ENCODE data around the gene RNPEP.
"Not testable (repeated sequence)": the region's sequence is repeated elsewhere in the genome, so short reads cannot be mapped to it uniquely, and the experiment has no call there.

Gene RNPEP

DNA sequence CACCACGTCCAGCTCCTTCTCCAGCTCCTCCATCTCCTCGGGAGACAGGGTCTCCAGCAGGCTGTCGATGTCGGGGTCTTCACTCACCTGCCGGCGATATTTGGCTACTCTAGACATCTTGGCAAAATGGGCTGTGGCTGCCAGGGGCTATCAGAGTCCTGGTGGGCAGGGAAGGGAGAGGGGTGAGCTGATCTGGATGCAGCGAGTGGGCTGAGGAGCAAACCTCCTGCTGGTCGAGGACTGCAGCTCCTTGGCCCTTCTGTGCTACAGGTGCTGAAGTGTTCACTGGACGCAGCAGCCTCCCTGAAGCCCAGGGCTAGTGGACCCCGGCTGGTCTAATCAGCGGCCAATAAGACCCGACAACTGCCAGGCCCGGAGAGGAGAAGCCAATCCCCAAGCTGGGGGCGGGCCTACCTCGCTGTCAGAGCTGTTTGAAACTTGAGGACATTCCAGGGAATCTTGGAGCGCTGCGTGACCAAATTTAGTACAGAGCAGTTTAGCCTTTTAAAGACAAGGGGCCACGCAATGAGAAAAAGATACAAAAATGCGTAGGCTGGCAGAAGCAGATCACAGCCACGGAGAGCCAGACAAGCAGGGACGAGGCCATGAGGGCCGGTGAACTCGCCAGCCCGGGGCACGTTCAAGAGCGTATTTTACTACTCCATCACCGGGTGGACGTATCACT, 36.1 kb upstream of the RNPEP start, which contains the start of gene LMOD1:
Gene LMOD1 (minus strand): TSS at position 325 of the 685 bp plus-strand sequence. CDS start 208 bp downstream, at position 117.
- no peaks in the 10 kb centered on the region for H3K36me3 ChIP-seq (replicated peaks)

DNA sequence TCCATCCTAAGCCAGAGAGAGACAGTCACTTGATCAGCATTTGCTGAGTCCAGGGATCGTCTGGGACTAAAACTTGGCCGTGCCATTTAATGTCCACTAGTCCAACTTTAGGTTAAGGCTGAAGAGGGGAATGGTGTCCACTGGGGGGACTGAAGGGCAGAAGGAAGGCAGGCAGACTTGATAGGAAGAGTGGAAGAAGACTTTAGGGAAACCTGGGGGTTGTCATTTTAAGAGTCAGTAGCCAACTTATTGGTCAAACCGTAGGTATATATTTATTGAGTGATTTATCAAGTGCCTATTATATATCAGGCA, 34.8 kb upstream of the RNPEP start:
- no peaks in the 10 kb centered on the region for H3K27me3 ChIP-seq (ENCODE audit: low read depth)
- no peak overlapping the region for H3K4me3 ChIP-seq
- no peaks in the 10 kb centered on the region for H3K36me3 ChIP-seq (replicated peaks)
- H3K9me3 ChIP-seq: no peaks in the 10 kb centered on the region
- in situ Hi-C loops (cut with MboI; ENCODE audit: low sequenced_read_pairs): no loop called here
- H3K4me1 ChIP-seq: peaks cover 10% of the 10 kb centered on the region
- no peak for DNase-seq (ENCODE audit: low spot score in 2 of 2)

More for the DNA sequence above, 36.1 kb upstream of the RNPEP start, which contains the start of gene LMOD1:
- Histone ChIP-seq H3K9me3 (no peaks in the 10 kb centered on the region), H3K27me3 (ENCODE audit: low read depth) (no peaks in the 10 kb centered on the region), H3K4me3 (peak within 1 kb of the TSS; percentile 28), H3K4me1 (peaks cover 20% of the 10 kb centered on the region)
- DNase-seq (ENCODE audit: low spot score in 2 of 2): peak; percentile 83 to 91
- in situ Hi-C loops (cut with MboI; ENCODE audit: low sequenced_read_pairs): no loop called here

DNA sequence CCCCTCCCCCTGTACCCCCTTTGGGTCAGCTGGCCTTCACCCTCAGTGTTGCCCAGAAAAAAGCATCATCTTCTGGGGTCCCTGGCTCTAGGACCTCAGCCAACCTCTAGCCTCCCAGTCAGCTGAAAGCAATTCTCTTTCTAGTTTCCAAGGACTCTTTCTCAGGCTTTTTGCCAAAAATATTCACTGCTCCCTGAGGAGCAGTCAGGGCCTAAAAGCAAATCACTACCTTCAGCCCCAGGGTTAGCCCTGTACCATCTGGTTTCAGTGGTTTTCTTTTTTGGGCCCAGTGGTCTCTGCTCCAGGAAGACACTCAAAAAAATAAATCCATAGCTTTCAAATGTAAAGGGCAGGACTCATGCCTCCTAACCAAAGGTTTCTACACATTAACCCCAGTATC, 33.0 kb upstream of the RNPEP start:
- H3K27me3 ChIP-seq (ENCODE audit: low read depth): no peaks in the 10 kb centered on the region
- H3K4me3 ChIP-seq: no peak overlapping the region
- peaks cover 10% of the 10 kb centered on the region for H3K4me1 ChIP-seq
- in situ Hi-C loops (cut with MboI; ENCODE audit: low sequenced_read_pairs): no loop called here
- no peaks in the 10 kb centered on the region for H3K9me3 ChIP-seq
- H3K36me3 ChIP-seq (replicated peaks): no peaks in the 10 kb centered on the region
- DNase-seq (ENCODE audit: low spot score in 2 of 2): no peak

DNA sequence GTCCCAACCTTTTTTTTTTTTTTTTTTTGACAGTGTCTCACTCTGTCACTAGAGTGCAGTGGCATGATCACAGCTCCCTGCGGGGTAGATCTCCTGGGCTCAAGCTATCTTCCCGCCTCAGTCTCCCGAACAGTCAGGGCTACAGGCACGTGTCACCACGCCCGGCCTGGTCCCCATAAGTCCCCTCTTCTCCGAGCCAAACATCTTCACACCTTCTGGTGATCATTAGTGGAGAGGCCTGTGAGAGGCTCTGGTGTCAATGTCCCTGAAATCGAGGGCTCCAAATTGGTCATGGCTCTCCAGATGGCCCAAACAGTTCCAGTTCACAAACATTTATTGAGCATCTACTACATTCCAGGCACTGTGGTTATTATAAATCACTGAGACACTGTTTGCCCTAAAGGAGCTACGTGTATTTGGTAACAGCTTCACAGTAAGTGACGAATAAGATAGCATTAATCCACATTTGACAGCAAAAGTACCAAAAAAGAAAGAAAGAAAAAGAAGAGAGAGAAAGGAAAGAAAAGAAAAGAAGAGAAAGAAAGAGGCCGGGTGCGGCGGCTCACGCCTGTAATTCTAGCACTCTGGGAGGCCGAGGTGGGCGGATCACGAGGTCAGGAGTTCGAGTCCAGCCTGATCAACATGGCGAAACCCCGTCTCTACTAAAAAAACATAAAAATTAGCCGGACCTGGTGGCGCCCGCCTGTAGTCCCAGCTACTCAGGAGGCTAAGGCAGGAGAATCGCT, 28.0 kb upstream of the RNPEP start:
- Histone ChIP-seq H3K4me3 (peak overlapping the region; percentile 83), H3K36me3 (replicated peaks) (peaks cover 28% of the 10 kb centered on the region), H3K9me3 (no peaks in the 10 kb centered on the region; the same call in 1 of the 2 replicates), H3K4me1 (peaks cover 8% of the 10 kb centered on the region), H3K27me3 (ENCODE audit: low read depth) (no peaks in the 10 kb centered on the region)
- DNase-seq (ENCODE audit: low spot score in 2 of 2): no peak
- in situ Hi-C loops (cut with MboI; ENCODE audit: low sequenced_read_pairs): no loop called here

DNA sequence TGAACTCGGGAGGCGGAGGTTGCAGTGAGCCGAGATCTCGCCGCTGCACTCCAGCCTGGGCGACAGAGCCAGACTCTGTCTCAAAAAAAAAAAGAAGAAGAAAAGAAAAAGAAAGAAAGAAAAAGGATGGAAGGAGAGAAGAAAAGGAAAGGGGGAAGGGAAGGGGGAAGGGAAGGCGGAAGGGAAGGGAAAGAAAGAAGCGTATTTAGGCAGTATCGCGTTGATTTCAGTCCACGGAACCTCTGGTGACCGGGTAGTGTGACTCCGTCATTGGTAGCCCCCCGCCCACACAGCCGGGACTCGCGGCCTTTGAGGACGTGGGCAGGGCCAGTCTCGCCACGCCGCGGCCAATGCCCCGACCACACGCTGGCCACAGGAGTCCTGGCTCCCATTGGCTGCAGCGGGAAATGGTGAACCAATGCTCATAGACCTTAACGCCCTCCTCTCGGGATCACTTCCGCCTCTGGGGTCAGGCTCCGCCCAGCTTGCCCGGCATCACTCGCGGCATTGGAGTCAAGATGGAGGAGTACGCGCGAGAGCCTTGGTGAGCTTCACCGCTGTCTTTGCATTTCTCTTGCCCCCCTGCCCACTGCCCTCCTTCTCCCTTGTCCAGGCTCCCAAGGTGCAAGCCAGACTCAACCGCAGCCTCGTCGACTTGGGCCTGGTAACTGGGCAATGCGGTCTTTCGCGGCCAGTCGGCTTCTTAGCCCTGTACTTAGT, 27.3 kb upstream of the RNPEP start, which contains the start of gene TIMM17A:
Gene TIMM17A (plus strand): TSS at position 495 of the 720 bp plus-strand sequence. CDS start 24 bp downstream, at position 519.
- Histone ChIP-seq H3K27me3 (ENCODE audit: low read depth) (no peaks in the 10 kb centered on the region), H3K4me1 (peaks cover 8% of the 10 kb centered on the region), H3K4me3 (peak within 1 kb of the TSS; percentile 83), H3K9me3 (no peaks in the 10 kb centered on the region; the same call in 1 of the 2 replicates), H3K36me3 (replicated peaks) (peaks cover 35% of the 10 kb centered on the region)
- DNase-seq (ENCODE audit: low spot score in 2 of 2): peak; percentile 95 to 97
- in situ Hi-C loops (cut with MboI; ENCODE audit: low sequenced_read_pairs): no loop called here

DNA sequence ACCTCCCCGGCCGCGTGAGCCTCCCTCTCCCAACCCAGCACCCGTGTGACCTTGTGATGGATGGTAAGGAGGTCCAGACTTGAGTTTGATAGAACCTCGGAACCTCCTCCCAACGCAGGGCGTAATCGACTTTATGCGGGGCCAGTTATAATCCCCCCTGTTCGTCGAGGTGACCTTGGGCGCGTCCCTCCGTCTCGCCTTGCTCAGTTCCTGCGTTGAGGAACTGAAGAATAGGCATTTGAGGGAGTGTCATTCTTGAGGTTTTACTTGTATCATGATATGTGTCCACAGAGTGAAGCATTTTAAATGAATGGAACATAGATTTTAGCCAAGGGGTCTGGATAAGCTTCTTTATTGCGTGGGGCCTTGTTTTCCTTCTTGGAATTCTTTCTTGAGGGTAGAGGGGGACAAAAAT, 26.7 kb upstream of the RNPEP start:
- H3K36me3 ChIP-seq (replicated peaks): peaks cover 39% of the 10 kb centered on the region
- H3K9me3 ChIP-seq: no peaks in the 10 kb centered on the region; the same call in 1 of the 2 replicates
- H3K4me1 ChIP-seq: peaks cover 8% of the 10 kb centered on the region
- H3K27me3 ChIP-seq (ENCODE audit: low read depth): no peaks in the 10 kb centered on the region
- H3K4me3 ChIP-seq: peak overlapping the region; percentile 83
- in situ Hi-C loops (cut with MboI; ENCODE audit: low sequenced_read_pairs): no loop called here
- DNase-seq (ENCODE audit: low spot score in 2 of 2): no peak

DNA sequence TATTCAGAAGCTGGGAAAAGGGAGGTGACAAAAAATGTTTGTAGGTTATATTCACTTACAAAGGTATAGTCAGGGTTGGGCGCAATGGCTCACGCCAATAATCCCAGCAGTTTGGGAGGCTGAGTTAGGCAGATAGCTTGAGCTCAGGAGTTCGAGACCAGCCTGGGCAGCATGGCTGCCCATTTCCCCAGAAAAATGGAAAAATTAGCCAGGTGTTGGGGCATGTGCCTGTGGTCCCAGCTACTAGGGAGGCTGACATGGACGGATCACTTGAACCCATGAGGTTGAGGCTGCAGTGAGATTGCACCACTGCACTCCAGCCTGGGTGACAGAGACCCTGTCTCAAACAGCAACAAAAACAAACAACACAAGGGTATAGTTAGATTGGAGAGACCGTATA, 24.1 kb upstream of the RNPEP start:
- in situ Hi-C loops (cut with MboI; ENCODE audit: low sequenced_read_pairs): no loop called here
- H3K4me3 ChIP-seq: no peak overlapping the region
- no peaks in the 10 kb centered on the region; the same call in 1 of the 2 replicates for H3K9me3 ChIP-seq
- DNase-seq (ENCODE audit: low spot score in 2 of 2): no peak
- H3K36me3 ChIP-seq (replicated peaks): peaks cover 61% of the 10 kb centered on the region
- peaks cover 8% of the 10 kb centered on the region for H3K4me1 ChIP-seq
- no peaks in the 10 kb centered on the region for H3K27me3 ChIP-seq (ENCODE audit: low read depth)

DNA sequence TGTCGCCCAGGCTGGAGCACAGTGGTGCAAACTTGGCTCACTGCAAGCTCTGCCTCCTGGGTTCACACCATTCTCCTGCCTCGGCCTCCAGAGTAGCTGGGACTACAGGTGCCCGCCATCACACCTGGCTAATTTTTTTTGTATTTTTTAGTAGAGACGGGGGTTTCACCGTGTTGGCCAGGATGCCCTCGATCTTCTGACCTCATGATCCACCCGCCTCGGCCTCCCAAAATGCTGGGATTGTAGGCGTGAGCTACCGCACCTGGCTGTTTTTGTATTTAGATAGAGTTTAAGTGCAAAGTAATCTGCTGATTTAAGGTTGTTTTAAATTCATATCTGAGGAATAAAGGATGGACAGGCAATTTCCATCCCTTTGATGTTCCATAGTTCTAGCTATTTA, 20.1 kb upstream of the RNPEP start:
- H3K9me3 ChIP-seq; H3K27me3 ChIP-seq (ENCODE audit: low read depth); in situ Hi-C loops (cut with MboI; ENCODE audit: low sequenced_read_pairs); DNase-seq (ENCODE audit: low spot score in 2 of 2); H3K4me3 ChIP-seq; H3K4me1 ChIP-seq: not testable (repeated sequence)
- H3K36me3 ChIP-seq (replicated peaks): peaks cover 84% of the 10 kb centered on the region

DNA sequence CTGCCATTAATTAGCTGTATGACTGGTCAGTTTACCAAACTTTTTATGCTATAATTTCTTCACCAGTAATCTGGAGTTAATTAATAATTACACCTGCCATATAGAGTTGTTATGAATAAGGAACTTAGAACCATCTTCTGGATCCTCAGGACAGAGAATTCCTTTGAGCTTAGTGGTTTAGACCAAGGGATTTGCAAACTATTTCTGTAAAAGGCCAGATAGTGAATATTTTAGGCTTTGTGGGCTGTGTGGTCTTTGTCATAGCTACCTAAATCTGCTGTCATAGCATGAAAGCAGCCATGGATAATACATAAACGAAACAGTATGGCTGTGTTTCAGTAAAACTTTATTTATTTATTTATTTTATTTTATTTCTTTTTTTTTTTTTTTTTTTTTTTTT, 18.2 kb upstream of the RNPEP start:
- Histone ChIP-seq H3K9me3 (no peaks in the 10 kb centered on the region), H3K36me3 (replicated peaks) (peaks cover 81% of the 10 kb centered on the region), H3K4me3 (no peak overlapping the region), H3K27me3 (ENCODE audit: low read depth) (no peaks in the 10 kb centered on the region), H3K4me1 (no peaks in the 10 kb centered on the region)
- DNase-seq (ENCODE audit: low spot score in 2 of 2): no peak
- in situ Hi-C loops (cut with MboI; ENCODE audit: low sequenced_read_pairs): no loop called here

DNA sequence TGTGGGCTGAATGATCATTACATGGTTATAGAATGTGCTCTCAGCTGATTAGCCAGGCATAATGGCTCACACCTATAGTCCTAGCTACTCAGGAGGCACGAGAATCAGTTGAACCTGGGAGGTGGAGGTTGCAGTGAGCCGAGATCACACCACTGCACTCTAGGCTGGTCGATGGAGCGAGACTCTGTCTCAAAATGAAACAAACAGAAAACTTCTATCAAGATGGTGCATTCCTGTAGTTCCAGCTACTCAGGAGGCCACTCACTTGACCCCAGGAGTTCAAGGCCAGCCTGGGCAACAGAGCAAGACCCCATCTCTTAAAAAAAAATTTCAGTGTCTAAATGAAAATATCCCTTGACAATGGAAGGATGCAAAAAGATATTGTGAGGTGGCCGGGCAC, 16.3 kb upstream of the RNPEP start:
- peaks cover 85% of the 10 kb centered on the region for H3K36me3 ChIP-seq (replicated peaks)
- H3K4me3 ChIP-seq: no peak overlapping the region
- H3K27me3 ChIP-seq (ENCODE audit: low read depth): no peaks in the 10 kb centered on the region
- H3K4me1 ChIP-seq: no peaks in the 10 kb centered on the region
- no peak for DNase-seq (ENCODE audit: low spot score in 2 of 2)
- in situ Hi-C loops (cut with MboI; ENCODE audit: low sequenced_read_pairs): no loop called here
- H3K9me3 ChIP-seq: no peaks in the 10 kb centered on the region

DNA sequence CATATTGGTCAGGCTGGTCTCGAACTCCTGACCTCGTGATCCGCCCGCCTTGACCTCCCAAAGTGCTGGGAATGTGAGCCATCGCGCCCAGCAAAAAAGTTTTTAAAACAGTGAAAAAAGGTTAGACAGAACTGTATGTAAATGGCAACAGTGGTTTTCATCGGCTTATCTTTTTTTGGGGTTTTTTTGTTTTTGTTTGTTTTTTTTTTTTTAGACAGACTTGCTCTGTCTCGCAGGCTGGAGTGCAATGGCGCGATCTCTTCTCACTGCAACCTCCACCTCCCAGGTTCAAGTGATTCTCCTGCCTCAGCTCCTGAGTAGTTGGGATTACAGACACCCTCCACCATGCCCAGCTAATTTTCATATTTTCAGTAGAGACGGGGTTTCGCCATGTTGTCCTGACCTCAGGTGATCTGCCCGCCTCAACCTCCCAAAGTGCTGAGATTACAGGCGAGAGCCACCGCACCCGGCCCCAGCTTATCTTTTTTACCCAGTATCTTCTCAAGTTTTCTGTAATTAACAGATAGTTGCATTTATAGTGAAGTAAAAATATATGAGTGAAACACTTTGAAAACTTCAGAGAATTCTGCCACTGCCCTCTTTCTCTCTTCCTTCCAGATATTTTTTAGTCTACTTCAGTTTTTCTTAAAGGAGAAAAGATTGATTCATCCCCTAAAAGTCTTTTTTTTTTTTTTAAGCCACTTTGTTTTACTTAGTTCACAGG, 14.1 kb upstream of the RNPEP start:
- H3K4me3 ChIP-seq: no peak overlapping the region
- DNase-seq (ENCODE audit: low spot score in 2 of 2): no peak
- no peaks in the 10 kb centered on the region for H3K27me3 ChIP-seq (ENCODE audit: low read depth)
- H3K36me3 ChIP-seq (replicated peaks): peaks cover 64% of the 10 kb centered on the region
- in situ Hi-C loops (cut with MboI; ENCODE audit: low sequenced_read_pairs): no loop called here
- no peaks in the 10 kb centered on the region for H3K4me1 ChIP-seq
- no peaks in the 10 kb centered on the region for H3K9me3 ChIP-seq

DNA sequence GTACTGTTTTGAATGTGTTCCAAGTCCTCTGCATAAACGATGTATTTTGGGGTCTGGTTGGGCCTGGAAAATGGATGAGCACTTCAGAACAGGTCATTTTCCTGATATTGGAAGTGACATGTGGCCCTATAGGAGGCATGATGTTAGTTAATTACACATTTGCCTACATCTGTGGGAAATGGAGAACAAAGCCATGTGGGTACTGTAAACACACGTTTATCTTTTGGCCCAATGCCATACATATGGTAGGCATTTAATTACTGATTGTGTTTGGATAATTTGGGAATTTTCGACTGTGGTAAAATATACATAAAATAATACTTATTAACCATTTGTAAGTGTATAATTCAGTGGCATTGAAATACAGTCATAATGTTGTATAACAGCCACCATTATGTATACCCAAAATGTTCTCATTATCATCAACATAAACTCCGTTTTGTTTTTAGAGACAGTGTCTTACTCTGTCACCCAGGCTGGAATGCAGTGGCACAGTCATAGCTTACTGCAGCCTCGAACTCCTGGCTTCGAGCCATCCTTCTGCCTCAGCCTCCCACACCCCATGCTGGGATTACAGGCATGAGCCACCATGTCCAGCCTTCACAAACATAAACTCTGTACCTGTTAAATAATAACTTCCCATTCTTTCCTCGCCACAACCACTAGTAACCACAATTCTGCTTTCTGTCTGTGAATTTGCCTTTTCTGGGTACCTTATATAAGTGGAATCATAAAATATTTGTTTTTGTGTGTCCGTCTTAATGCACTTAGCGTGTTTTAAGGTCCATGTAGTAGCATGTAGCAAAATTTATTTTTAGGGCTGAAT, 11.9 kb upstream of the RNPEP start:
- no peak overlapping the region for H3K4me3 ChIP-seq
- H3K4me1 ChIP-seq: no peaks in the 10 kb centered on the region
- in situ Hi-C loops (cut with MboI; ENCODE audit: low sequenced_read_pairs): loop anchor here (5.0 kb wide), 1 partner anchor 78 kb away; no protein-coding TSS in a partner anchor
- no peaks in the 10 kb centered on the region for H3K27me3 ChIP-seq (ENCODE audit: low read depth)
- DNase-seq (ENCODE audit: low spot score in 2 of 2): no peak
- peaks cover 44% of the 10 kb centered on the region for H3K36me3 ChIP-seq (replicated peaks)
- no peaks in the 10 kb centered on the region for H3K9me3 ChIP-seq

Measured in HAP-1 (cell line).